SK-N-MC (cell line): ENCODE data around the gene C3orf22.

Source experiments
- EZH2 ChIP-seq: fragments of 200-600 bp; sonication (generic); IDR thresholded peaks from one replicate; pipeline ENCODE4 v1.6.1; 2017; ENCODE audit warnings: antibody characterized with exemption
- FOXP2 ChIP-seq: optimal IDR thresholded peaks from 2 replicates; pipeline ENCODE3; 2011; ENCODE audit warnings: mild to moderate bottlenecking, moderate library complexity; ENCODE audit not compliant: insufficient read depth; ENCODE audit errors: extremely low read length, control extremely low read depth
- POLR2AphosphoS5 ChIP-seq: IDR thresholded peaks from 2 replicates; pipeline ENCODE4 v1.6.1; 2012; ENCODE audit warnings: mild to moderate bottlenecking, low read depth, low read length, borderline replicate concordance

GRCh38 chr3:126570103-126570541 is 11.4 kb upstream of the C3orf22 start:
- no peak for TF ChIP-seq EZH2
- TF ChIP-seq POLR2AphosphoS5: no peak
- TF ChIP-seq FOXP2: no peak
